Measurements from ENCODE around the gene CHST7. TPM values are rescaled to one million over a fixed set of nuclear protein-coding genes. Genes with fewer than 3 reads are reported as not detected.

The CHST7 gene
- total RNA-seq, 1 donor from 2014 or later: 7.0 TPM

- intact Hi-C loops (cut with micrococcal nuclease): loop anchor here (1.0 to 2.0 kb wide), 6 partner anchors 27 to 186 kb away; partner anchors contain the start of genes SLC9A7 and ZNF674
Measured at GRCh38 chrX:46572340-46572936, 1.1 kb upstream of the CHST7 start.

- intact Hi-C loops (cut with micrococcal nuclease): loop anchor here (1.0 to 2.0 kb wide), 7 partner anchors 13 to 645 kb away; partner anchors contain the start of genes CDK16 and SLC9A7
Measured at GRCh38 chrX:46573892-46574773, 568 bp downstream of the CHST7 start.

DNA sequence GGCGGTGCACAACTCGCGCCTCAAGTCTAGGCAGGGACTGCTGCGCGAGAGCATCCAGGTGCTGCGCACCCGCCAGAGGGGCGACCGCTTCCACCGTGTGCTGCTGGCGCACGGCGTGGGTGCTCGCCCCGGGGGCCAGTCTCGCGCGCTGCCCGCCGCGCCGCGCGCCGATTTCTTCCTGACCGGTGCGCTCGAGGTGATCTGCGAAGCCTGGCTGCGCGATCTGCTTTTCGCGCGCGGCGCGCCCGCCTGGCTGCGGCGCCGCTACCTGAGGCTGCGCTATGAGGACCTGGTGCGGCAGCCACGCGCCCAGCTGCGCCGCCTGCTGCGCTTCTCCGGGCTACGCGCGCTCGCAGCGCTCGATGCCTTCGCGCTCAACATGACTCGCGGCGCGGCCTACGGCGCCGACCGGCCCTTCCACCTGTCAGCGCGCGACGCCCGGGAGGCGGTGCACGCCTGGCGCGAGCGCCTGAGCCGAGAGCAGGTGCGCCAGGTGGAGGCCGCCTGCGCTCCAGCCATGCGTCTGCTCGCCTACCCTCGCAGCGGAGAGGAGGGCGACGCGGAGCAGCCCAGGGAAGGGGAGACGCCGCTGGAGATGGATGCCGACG, 1.3 kb downstream of the CHST7 start:
- intact Hi-C loops (cut with micrococcal nuclease): loop anchor here (1.0 to 2.0 kb wide), 4 partner anchors 12 to 644 kb away; partner anchors contain the start of gene CDK16

DNA sequence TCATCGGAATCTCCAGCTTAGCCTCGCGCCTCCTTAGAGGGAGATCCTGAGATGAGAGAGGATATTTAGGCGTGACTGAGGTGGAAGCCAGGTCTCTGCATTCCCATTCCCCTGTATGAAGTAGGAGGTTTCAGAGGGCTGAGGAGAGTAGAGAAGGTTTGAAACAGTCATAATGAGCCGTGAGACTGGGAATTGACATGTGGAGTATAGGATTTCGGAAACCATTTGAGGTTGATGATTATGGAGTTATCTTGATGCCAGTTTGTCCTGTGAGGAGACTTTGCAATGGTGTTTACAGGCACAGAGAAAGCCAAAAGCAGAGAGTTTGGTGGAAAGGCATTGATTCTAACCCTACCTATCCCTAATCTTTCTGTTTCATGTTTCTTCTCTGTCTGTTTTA, 2.0 kb downstream of the CHST7 start:
- intact Hi-C loops (cut with micrococcal nuclease): loop anchor here (2.0 kb wide), 1 partner anchor 643 kb away; the partner anchor contains the start of gene CDK16

GRCh38 chrX:46575991-46576392, 2.4 kb downstream of the CHST7 start:
- intact Hi-C loops (cut with micrococcal nuclease): loop anchor here (2.0 kb wide), 1 partner anchor 643 kb away; the partner anchor contains the start of gene CDK16

DNA sequence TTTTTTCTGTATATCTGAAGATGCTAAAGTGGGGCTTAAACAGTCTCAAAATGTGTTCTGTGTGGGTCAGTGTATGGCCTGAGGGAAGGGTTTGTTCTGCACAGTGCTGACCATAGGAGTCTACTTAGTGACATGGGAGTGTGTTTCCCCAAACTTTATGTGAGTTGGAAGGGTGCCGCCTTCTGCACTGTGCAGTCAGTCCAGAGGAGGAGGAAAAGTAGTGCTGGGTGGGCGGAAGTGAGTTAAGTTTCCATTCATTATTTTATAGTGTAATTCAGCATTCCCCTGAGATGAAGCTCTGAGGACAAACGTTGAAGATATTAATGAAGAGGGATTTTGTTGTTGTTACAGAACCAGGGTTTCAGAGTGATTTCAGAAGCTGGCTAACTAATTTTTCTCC, 2.9 kb downstream of the CHST7 start:
- intact Hi-C loops (cut with micrococcal nuclease): no loop called here

GRCh38 chrX:46577221-46578005, 3.8 kb downstream of the CHST7 start:
- intact Hi-C loops (cut with micrococcal nuclease): no loop called here

GRCh38 chrX:46579250-46579649, 5.7 kb downstream of the CHST7 start:
- intact Hi-C loops (cut with micrococcal nuclease): no loop called here

DNA sequence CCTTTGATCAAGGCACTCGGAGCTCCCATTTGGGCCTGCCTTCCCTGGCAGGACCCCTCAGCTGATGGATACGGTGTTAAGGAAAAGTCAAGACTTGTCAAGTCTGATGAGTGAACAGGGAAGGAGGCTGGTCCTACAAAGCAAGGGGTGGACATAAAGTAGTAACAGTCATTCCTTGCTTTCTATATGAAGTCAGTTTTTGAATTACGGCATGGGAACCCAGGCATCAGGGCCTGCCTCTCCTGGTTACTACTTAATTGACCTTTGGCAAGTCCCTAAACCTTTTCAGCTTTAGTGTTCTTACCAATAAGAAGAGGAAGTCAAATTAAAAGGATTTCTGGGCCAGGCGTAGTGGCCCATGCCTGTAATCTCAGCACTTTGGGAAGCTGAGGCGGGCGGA, 7.0 kb downstream of the CHST7 start:
- intact Hi-C loops (cut with micrococcal nuclease): no loop called here

- intact Hi-C loops (cut with micrococcal nuclease): no loop called here
Measured at GRCh38 chrX:46582325-46582724, 8.8 kb downstream of the CHST7 start.

DNA sequence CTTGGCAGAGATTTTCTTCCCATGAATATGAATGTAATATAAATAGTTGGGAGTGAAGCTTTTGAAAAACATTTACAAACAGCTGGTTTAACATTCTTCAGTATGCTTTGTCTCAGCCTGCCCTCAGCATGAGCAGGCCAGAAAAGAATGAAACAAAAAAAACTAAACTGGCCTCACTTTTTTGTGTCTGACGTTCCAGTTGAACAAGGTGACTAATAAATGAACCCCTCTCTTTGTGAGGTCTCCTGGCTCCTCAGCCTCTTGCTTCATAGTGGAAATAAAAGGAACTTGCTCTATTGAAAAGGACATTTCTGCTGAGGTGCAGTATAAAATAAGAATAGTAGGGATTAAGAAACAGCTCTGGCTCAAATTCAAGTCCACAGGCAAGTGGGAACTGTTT, 9.4 kb downstream of the CHST7 start:
- intact Hi-C loops (cut with micrococcal nuclease): no loop called here

- intact Hi-C loops (cut with micrococcal nuclease): loop anchor here (5.0 kb wide), 1 partner anchor 37 kb away; the partner anchor contains the start of gene ZNF674
Measured at GRCh38 chrX:46584736-46585135, 11.2 kb downstream of the CHST7 start.

DNA sequence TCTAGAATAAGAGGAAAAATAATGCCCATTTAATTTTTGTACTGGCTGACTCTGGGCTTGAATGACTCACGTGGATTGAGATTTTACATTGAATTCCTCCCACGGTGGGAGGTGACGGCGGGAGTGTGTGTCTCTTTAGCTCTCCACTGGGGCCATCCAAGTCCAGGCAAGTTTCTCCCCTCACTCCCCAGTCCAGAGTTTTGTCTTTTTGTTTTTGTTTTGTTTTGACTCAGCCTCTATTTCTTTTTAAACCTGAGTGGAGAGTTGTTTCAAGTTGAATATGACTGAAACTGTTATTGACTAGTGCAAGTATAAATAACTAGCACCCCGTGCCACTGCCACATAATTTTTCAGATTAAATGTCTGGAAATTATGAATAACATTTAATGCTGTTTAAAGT, 13.6 kb downstream of the CHST7 start:
- intact Hi-C loops (cut with micrococcal nuclease): loop anchor here (1.0 to 5.0 kb wide), 3 partner anchors 13 to 41 kb away; partner anchors contain the start of gene ZNF674

DNA sequence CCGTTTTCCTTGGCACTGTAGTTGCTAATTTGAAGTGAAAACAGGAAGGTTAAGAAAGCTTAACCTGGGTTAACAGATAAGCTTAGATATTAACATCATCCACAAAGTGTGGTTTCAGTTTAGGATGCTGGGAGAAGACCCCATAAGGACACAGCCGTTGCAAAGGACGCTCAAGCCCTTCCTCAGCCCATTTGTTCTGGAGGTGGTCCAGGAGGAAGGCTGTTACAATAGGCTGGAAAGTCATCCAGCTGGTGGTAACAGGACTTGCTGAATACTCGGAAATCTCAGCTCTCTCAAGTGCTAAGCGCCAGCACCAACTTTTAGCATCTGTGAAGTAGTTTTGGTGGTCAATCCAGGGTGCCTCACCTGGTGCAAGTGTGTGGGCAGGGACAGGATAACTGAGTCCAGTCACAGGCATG, 14.2 kb downstream of the CHST7 start:
- intact Hi-C loops (cut with micrococcal nuclease): loop anchor here (1.0 to 5.0 kb wide), 4 partner anchors 13 to 41 kb away; partner anchors contain the start of gene ZNF674

DNA sequence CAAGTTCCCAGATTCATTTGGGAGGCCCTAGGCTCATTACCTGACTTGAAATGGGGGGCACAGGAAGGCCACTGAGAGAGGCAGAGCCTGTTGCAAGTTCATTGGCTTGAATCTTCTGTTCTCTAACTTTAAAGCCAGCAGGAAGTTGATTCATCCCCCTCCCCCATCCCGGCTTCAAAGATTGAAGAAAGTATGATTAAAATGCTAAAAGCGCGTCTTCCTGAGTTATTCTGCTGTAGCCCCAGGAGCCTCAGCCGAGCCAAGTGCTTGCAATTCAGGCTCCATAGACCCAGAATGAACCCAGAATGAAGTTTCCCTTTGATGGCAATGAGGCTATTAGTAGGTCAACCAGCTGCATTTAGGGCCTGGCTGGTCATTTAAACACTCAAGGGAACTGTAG, 14.7 kb downstream of the CHST7 start:
- intact Hi-C loops (cut with micrococcal nuclease): loop anchor here (1.0 to 5.0 kb wide), 2 partner anchors 22 to 41 kb away; partner anchors contain the start of gene ZNF674

- intact Hi-C loops (cut with micrococcal nuclease): loop anchor here (5.0 kb wide), 1 partner anchor 43 kb away; the partner anchor contains the start of gene ZNF674
Measured at GRCh38 chrX:46589977-46590723, 16.6 kb downstream of the CHST7 start.

GRCh38 chrX:46595084-46595483, 21.5 kb downstream of the CHST7 start:
- intact Hi-C loops (cut with micrococcal nuclease): no loop called here

DNA sequence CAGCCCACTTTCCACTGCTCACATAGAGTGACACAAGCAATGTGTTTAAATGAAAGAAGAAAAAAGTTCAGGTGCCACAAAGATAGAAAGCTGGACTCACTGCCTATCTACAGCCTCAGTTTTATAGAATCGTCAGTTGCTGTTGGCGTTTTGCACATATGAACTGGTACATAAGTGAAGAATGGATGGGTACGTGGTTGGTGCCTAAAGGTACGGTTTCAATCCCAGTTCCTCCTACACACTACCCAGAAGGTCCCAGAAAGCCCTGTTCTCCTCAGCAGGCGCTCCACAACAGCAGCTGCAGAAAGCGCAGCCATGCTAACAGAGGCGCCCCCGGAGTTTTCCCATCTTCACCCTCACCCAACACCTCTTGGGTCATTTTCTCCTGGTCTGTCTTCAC, 23.6 kb downstream of the CHST7 start:
- intact Hi-C loops (cut with micrococcal nuclease): no loop called here

DNA sequence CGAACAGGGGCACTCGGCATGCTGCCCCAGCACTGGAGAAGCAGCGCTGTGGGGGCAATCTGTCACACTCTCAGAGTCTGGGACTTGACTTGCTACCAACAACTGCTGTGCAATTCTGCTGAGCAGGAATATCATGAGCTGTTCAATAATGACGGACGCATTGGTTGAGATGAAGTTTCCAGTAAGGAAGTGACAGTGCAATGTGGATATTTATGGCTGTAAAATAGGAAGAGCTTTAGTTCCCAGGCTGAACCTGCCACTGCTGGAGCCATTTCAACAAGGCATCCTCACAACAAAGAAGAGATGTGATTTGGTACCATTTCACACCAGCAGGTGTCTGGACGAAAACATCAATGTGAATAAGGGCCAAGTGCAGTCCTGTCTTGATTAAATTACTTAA, 24.2 kb downstream of the CHST7 start:
- intact Hi-C loops (cut with micrococcal nuclease): no loop called here

DNA sequence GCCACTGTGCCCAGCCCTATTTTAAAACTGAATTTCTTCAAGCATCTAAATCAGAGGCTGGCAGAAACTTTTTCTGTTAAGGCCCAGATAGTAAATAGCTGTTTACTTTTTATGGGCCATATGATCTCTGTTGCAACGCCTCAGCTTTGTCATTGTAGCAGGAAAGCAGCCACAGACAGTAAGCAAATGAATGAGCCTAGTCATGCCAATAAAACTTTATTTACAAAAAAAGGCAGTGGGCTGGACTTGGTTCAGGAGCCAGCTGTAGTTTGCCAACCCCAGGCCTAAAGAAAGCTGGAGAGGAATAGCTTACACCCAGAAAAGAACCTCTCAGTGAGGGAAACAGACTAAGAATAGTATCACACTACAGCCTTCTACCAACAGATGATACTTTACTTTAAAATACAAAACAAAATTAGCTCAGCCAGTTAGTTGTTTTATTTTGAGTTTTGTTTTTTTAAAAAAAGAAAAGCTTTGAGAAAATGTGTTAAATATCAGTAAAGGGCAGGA, 25.5 kb downstream of the CHST7 start:
- intact Hi-C loops (cut with micrococcal nuclease): no loop called here
